OCI-LY1 (cell line): ENCODE data around the gene SLC9C2.

Experiments used
- H2AFZ ChIP-seq: fragments of 200-600 bp; sonication (generic), shearing (Covaris generic); 2 replicates; pipeline ENCODE4 v1.6.0; 2014; ENCODE audit warnings: antibody characterized with exemption, mild to moderate bottlenecking, low read length
- H3F3A ChIP-seq: fragments of 200-600 bp; sonication (generic), shearing (Covaris generic); 2 replicates; pipeline ENCODE4 v1.6.0; 2014; ENCODE audit warnings: mild to moderate bottlenecking, antibody characterized with exemption, low read length, moderate library complexity; ENCODE audit not compliant: insufficient read depth
- H3K27ac ChIP-seq: fragments of 200-600 bp; sonication (generic); 2 replicates; pipeline ENCODE4 v1.5.1; 2014; ENCODE audit warnings: low read length, mixed run types, mild to moderate bottlenecking, low read depth; ENCODE audit not compliant: poor library complexity, severe bottlenecking
- H3K27me3 ChIP-seq: fragments of 200-600 bp; sonication (generic); 2 replicates; pipeline ENCODE4 v1.6.0; 2014; ENCODE audit warnings: antibody characterized with exemption, mild to moderate bottlenecking, low read length, moderate library complexity; ENCODE audit not compliant: insufficient read depth
- H3K36me3 ChIP-seq: fragments of 200-600 bp; sonication (generic); 2 replicates; pipeline ENCODE4 v1.6.1; 2014; ENCODE audit warnings: mild to moderate bottlenecking, antibody characterized with exemption, low read length, moderate library complexity, mixed read lengths; ENCODE audit not compliant: insufficient read depth
- H3K4me1 ChIP-seq: fragments of 200-600 bp; sonication (generic); 2 replicates; pipeline ENCODE4 v1.5.1; 2014; ENCODE audit warnings: mild to moderate bottlenecking, low read length, moderate library complexity; ENCODE audit not compliant: insufficient read depth, severe bottlenecking
- H3K4me2 ChIP-seq: fragments of 200-600 bp; sonication (generic), shearing (Covaris generic); 2 replicates; pipeline ENCODE4 v1.6.1; 2014; ENCODE audit warnings: low read length
- H3K4me3 ChIP-seq: fragments of 200-600 bp; sonication (generic); 2 replicates; pipeline ENCODE4 v1.5.1; 2014; ENCODE audit warnings: low read length, low read depth, mild to moderate bottlenecking, mixed read lengths; ENCODE audit not compliant: poor library complexity, severe bottlenecking
- H3K79me2 ChIP-seq: fragments of 200-600 bp; shearing (Covaris generic); 2 replicates; pipeline ENCODE4 v1.6.1; 2016; ENCODE audit warnings: mixed run types, low read length, mixed read lengths; ENCODE audit not compliant: insufficient read depth
- H3K9ac ChIP-seq: fragments of 200-600 bp; sonication (generic), shearing (Covaris generic); 2 replicates; pipeline ENCODE4 v1.6.1; 2014; ENCODE audit warnings: mild to moderate bottlenecking, low read length, mixed read lengths
- H3K9me2 ChIP-seq: fragments of 200-600 bp; sonication (generic), shearing (Covaris generic); 2 replicates; pipeline ENCODE4 v1.6.1; 2014; ENCODE audit warnings: low read depth, mild to moderate bottlenecking, low read length, mixed read lengths
- H3K9me3 ChIP-seq: fragments of 200-600 bp; shearing (Covaris generic); 2 replicates; pipeline ENCODE4 v1.6.1; 2014; ENCODE audit warnings: low read length, mixed read lengths
- H4K20me1 ChIP-seq: fragments of 200-600 bp; sonication (generic), shearing (Covaris generic); 2 replicates; pipeline ENCODE4 v1.6.0; 2016; ENCODE audit warnings: mild to moderate bottlenecking, low read length; ENCODE audit not compliant: insufficient read depth
- EZH2 ChIP-seq: fragments of 200-600 bp; sonication (generic), shearing (Covaris generic); IDR thresholded peaks from 2 replicates; pipeline ENCODE4 v1.8.0; 2017; ENCODE audit warnings: borderline replicate concordance, mixed run types, mild to moderate bottlenecking, antibody characterized with exemption, low read length, moderate library complexity, mixed read lengths
- TF ChIP-seq, protein P1 (sequence below): fragments of 200-600 bp; sonication (generic), shearing (Covaris generic); IDR thresholded peaks from 2 replicates; pipeline ENCODE4 v1.5.1; 2017; ENCODE audit warnings: mild to moderate bottlenecking, antibody characterized with exemption, low read length, moderate library complexity, mixed read lengths

SLC9C2 gene

DNA sequence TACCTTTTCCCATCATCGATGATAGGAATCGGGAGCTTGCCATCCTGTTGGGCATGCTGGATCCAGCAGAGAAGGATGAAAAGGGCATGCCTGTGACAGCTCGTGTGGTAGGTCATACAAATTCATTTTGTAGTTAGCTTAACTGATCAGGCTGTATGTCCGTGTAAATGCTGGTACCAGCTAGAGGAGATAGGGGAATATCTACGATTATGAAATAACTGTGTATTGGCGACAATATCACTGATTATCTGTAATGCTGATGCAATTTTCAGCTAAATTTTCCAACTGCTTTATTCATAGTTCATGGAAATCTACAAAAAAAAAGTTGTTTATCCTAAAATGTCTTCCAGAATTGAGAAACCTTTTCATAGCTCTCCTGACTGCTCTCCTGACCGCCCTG, 117.5 kb downstream of the SLC9C2 start:
- Histone ChIP-seq H3K4me3 (no peak overlapping the region), H3K79me2 (no peaks in the 10 kb centered on the region), H3K4me1 (no peaks in the 10 kb centered on the region), H3K4me2 (no peak overlapping the region), H3K9me2 (no peaks in the 10 kb centered on the region), H3K27me3 (no peaks in the 10 kb centered on the region), H3K36me3 (peaks cover 79% of the 10 kb centered on the region), H3K9ac (no peak overlapping the region), H3F3A (no peaks in the 10 kb centered on the region), H3K9me3 (no peaks in the 10 kb centered on the region), H4K20me1 (no peaks in the 10 kb centered on the region), H2AFZ (no peak overlapping the region), H3K27ac (no peak overlapping the region)
- TF ChIP-seq EZH2 = no peak
- TF ChIP-seq, protein P1, sequence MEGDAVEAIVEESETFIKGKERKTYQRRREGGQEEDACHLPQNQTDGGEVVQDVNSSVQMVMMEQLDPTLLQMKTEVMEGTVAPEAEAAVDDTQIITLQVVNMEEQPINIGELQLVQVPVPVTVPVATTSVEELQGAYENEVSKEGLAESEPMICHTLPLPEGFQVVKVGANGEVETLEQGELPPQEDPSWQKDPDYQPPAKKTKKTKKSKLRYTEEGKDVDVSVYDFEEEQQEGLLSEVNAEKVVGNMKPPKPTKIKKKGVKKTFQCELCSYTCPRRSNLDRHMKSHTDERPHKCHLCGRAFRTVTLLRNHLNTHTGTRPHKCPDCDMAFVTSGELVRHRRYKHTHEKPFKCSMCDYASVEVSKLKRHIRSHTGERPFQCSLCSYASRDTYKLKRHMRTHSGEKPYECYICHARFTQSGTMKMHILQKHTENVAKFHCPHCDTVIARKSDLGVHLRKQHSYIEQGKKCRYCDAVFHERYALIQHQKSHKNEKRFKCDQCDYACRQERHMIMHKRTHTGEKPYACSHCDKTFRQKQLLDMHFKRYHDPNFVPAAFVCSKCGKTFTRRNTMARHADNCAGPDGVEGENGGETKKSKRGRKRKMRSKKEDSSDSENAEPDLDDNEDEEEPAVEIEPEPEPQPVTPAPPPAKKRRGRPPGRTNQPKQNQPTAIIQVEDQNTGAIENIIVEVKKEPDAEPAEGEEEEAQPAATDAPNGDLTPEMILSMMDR = no peak

DNA sequence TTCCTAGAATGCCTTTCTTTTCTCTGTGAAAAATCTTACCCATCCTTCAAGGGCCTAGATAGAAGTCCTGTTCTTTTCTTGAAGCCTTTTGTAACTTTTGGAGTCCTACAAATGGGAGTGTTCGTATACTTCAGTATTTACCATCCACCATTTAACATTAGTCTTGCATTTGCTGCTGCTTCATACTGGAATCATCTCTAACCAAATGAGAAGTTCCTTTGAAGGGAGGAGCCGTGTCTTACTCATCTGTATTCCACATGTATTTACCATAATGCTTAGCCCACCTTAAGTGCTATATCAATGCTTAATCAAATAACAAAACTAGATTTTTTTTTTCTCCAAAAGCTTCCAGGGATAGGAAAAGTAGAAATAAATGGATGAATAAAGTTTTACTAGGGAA, 118.6 kb downstream of the SLC9C2 start:
- H3K27me3 ChIP-seq = no peaks in the 10 kb centered on the region
- peaks cover 84% of the 10 kb centered on the region for H3K36me3 ChIP-seq
- no peaks in the 10 kb centered on the region for H3K9me3 ChIP-seq
- H4K20me1 ChIP-seq = no peaks in the 10 kb centered on the region
- H3F3A ChIP-seq = no peaks in the 10 kb centered on the region
- no peak overlapping the region for H2AFZ ChIP-seq
- no peak overlapping the region for H3K4me2 ChIP-seq
- no peaks in the 10 kb centered on the region for H3K79me2 ChIP-seq
- H3K4me3 ChIP-seq = no peak overlapping the region
- H3K27ac ChIP-seq = no peak overlapping the region
- H3K9ac ChIP-seq = no peak overlapping the region
- TF ChIP-seq, protein P1 = no peak
- no peak for TF ChIP-seq EZH2
- H3K9me2 ChIP-seq = no peaks in the 10 kb centered on the region
- peaks cover 9% of the 10 kb centered on the region for H3K4me1 ChIP-seq

DNA sequence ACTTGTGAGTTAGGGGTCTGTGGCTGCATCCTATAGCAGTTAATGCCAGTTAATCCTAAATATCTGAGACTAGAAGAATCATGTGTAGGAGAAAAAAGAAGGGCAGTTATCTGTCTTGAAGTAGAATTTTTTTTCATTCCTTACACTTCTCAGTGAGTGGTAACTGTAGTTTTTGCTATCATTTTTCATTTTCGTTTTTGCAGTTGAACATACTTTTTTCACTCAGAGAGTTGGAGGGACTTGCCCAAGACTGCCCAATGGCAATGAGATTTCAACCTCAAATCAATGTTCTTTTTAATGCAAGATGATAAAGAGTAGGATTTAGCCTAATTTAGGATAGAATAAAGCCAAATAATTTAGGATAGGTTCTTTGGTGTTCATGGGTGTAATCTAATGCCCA, 120.2 kb downstream of the SLC9C2 start:
- no peaks in the 10 kb centered on the region for H3K27me3 ChIP-seq
- H4K20me1 ChIP-seq = no peaks in the 10 kb centered on the region
- peaks cover 73% of the 10 kb centered on the region for H3K36me3 ChIP-seq
- H3K4me2 ChIP-seq = no peak overlapping the region
- no peak for TF ChIP-seq EZH2
- TF ChIP-seq, protein P1 = no peak
- no peak overlapping the region for H3K4me3 ChIP-seq
- no peak overlapping the region for H3K9ac ChIP-seq
- no peak overlapping the region for H2AFZ ChIP-seq
- no peaks in the 10 kb centered on the region for H3F3A ChIP-seq
- peaks cover 25% of the 10 kb centered on the region for H3K4me1 ChIP-seq
- no peaks in the 10 kb centered on the region for H3K9me3 ChIP-seq
- no peak overlapping the region for H3K27ac ChIP-seq
- H3K9me2 ChIP-seq = no peaks in the 10 kb centered on the region
- peaks cover 10% of the 10 kb centered on the region for H3K79me2 ChIP-seq
